Renal pelvis (tissue), 4 donors: ENCODE results near the gene GRIN3A. TPM values are rescaled to one million over a fixed set of nuclear protein-coding genes. Genes with fewer than 3 reads are reported as not detected.
A peak's percentile ranks its signal among the peaks of the same experiment; 100 is the strongest.
"Not testable (repeated sequence)": the region's sequence is repeated elsewhere in the genome, so short reads cannot be mapped to it uniquely, and the experiment has no call there.

Experiments used
- DNase-seq: peaks from one replicate; pipeline ENCODE4 v3.0.0-alpha.2; 2013
- polyA plus RNA-seq, 3 donors: library from polyadenylated mRNA; unstranded; fragments of 120-200 nt; gene quantifications; one replicate each; pipeline ENCODE4 v1.2.1, GENCODE V29; 2013; ENCODE audit not compliant: insufficient read length in 3 of 3

Gene GRIN3A
- polyA plus RNA-seq, 3 donors = 1.1 to 1.6 (median 1.5) TPM

DNA sequence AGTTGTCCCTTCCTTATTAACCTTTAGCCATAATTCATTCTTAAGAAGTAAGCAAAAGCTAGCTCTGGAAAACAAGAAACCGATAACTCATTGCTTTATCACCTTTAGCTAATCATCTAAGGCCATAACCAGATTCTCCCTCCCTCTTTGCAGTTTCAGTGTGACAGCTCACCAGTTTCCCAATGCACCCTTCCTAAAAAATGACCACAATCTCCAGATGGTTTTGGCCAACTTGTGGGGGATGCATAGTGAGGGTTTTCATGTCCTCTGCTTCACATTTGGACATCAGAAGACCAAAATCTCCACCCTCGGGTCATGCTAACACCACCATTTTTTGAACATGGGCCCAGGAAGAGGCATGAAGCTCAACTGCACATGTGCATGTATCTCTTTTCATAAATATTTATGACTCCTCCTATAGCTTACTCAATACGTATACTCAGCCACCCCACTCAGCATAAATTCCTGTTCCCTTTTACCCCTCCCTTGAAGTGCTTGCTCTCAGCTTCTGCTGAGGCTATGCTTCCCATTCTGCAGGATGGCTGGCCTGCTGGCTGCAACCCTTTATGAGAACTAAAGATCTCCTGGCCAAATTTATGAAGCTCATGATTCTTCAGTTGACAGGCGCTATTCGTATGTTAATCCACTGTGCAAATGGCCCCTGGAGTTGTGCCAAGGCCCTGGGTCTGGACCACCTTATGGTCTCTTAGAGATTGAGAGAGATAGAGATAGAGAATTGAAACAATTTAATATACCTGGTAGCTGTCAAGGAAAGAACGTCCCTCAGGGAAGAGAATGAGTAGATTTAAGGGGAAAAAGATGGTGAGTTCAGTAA, 158.5 kb downstream of the GRIN3A start:
- no peak for DNase-seq

DNA sequence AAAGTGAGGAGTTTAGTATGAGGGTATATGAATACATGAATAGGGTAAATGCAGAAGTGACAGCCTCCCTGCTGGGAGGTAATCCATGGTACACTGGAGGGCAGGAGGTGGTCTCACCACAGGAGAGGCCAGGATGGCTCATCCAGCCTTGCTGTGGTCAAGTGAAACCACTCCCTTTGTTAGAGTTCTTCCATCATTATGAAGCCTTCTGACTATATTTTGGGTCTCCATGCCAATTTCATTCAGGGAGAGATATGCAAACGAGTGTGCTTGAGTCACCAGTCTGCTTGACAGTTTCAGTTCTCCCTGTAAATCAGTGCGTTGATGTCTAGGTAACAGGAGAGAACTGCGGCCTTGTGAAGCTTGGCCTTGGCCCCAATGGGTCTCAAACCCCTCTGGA, 160.1 kb downstream of the GRIN3A start:
- DNase-seq = no peak

DNA sequence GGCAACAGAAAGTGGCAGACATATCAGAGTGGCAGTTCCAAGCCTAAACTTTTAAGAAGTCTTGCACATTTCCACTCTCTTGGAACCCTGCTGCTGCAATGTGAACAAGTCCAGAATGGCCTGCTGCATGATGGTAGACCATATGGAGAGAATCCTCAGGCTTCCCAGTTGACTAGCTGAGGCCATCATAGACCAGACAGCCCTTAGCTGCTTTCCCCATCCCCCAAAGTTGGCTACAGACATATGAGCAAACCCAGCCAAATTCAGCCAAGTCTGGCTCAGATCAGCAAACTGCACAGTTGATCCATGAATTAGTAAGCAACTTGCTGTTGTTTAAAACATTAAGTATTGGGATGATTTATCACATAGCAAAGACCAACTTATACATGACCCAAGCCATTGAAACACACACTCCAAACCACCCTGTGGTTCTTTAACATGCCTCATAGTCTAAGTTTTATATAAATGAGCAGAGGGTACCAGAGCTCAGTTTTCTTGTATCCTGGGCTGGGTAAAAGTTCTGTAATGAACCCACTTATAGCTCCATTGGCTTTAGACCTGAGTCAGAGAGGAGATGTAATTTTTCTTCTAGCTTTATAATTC, 163.6 kb downstream of the GRIN3A start:
- no peak for DNase-seq

DNA sequence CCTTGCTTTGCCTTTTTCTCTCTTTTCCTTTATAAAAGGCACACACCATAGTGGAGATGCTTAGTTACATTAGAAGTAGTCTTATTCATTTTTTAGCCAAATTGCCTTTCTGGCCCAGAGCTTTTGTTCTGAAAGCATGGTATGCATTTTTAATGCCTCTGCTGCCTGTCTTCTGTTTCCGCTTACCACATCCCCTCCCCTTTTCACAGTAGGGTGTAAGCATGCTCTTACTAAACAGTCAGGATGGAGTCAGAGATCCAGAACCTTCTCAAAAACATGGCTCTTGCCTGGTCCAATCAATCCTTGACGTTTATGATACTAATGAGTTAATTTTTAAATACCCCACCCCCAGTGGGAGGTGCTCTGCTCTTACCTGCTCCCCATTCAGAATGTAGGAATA, 166.1 kb downstream of the GRIN3A start:
- no peak for DNase-seq

DNA sequence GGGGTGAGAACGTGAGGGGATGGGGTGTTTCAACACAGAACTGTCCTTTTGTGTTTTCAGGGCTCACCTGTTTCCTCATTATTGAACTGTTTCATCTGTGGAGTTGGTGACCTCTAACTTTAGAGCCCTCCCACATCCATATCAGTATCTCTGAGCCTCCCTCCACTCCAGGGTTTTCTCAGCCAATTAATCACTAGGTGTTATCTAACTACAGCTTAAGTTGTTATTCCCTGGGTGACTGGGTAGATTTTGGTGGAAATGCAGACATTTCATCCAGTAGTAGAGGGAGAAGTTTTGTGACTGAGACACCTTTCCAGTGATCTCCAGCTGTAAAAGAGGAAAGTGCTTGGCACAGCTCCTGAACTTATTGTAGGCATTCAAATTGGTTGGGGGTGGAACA, 167.3 kb downstream of the GRIN3A start:
- DNase-seq = no peak

DNA sequence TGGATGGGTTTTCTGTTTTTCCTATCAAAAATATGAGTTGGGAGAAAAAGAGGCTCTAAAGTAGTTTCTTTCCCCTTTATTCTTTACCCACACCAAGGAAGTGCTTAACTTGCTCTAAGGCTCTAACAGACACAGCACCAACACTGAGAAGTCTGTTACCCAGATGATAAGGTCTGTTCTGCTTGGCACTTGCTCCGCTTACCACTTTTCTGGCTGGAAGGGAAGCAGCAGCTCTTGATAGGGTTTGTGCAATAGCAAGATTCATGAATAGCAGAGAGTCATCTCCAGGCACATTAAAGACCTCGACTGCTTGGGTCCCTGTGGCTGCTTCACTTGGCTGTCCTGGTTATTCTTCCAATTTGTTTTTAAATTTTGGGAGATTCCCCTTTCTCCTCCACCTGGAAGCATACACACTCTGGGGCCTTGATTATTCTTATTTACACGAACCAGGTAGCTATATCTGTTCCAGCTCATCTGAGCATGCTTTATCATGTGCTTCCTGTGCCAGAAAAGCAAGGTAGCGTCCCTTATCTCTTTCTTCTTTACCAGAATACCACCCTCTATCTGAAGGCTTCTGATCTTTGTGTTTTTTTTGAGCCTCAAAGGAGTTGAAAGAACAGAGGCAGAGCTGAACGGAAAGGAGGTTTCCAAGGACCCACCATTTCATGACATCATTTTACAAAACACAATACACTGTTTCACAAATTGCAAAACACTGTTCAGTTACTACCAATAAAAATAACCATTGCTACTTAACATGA, 168.5 kb downstream of the GRIN3A start:
- DNase-seq = no peak

DNA sequence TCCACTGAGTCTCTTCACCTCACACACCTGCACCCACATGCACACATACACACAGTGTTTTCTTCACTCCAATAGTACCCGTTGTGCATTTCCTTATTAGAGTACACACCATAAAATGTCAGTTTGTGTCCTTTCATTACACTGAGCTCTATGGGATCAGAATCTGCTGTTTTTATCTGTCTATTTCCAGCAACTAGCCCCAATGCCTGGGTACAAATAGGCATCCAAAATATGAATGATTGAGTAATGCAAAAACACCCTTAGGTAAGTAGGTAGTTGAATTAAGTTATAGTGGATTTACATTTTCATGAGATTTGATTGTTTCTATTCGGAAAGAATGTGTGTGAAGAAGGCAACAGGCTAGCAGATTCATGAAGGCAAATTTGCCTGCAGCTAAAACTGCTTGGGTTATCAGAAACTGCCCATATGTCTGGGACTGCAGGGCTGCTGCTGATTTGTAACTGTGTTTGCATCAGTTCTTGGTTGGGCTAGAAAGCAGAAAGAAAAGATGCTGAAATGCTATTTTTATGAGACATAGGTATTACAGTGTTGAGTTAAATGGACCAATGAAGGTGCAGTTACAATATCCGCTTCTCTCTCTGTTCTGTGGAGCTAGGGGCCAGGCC, 170.6 kb downstream of the GRIN3A start:
- DNase-seq = no peak

DNA sequence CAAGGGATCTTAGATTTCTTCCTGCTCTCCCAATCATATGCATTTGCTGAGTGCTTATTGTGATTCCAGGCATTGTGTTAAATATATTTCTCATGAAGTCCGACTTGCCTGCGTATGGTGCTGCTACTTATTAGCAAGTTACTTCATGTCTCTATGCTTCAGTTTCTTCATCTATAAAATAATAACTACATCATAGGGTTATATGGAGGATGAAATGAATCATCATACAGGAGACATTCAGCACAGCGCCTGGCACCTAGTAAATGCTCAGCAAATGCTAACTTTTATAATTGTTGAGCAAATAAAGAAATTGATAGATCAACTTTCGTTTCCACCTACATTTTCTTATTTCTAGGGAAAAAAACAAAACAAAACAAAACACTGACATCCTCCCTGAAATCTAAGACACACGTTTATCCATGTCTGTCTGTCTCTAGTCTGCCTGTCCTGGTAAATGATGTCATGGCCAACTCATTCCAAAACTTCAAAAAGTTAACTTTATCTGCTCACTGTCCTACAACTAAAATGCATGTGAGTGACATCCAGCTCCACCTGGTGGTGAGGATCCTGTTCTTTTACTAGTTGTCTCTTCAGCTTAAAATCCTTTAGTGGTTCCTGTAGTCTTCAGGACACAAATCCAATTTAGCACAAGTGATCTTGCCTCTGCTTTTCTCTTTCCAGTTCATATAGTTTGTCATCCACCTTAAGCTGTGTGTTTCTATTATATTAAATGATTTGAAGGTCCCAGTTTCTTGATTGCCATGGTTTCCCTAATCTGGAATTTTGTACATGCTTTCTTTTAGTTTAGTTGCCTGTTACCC, 171.3 kb downstream of the GRIN3A start:
- DNase-seq = no peak

DNA sequence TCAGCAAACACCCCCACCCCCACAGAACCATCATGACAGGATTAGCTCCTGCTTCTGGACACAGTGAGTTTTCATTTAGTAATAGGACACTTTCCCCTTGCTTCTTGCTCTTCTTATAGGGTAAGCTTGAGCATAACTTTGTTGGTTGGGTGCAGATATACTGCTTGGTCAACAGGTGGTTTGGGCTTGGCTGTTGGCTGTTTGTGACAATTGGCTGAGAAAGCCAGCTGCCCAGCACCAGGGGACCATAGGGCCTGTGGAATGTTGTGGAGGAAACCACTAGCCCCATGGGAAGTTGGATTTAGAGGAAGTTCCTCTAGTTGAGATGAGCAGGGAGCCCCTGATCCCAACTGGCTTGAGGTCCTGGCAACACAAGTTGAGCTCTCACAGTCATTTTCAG, 174.2 kb downstream of the GRIN3A start:
- no peak for DNase-seq

DNA sequence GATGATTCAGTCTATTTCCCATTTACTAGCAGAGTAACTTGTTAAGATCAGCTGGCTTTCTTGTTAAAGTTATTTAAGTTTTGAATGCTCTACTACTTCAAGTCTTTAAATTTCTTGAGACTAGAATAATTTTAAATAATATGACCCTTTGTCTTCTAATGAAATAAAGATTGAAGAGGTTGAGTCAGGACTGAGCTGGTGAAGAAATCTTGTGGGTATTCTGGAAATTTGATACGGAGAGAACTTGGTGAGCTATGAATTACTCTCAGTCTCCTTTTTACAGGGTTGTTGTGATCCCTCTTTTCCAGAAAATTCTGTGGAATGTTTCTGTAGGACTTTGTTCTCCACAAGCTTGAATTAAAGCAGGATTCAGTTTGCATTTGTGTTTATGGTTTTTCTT, 175.5 kb downstream of the GRIN3A start:
- DNase-seq = no peak

DNA sequence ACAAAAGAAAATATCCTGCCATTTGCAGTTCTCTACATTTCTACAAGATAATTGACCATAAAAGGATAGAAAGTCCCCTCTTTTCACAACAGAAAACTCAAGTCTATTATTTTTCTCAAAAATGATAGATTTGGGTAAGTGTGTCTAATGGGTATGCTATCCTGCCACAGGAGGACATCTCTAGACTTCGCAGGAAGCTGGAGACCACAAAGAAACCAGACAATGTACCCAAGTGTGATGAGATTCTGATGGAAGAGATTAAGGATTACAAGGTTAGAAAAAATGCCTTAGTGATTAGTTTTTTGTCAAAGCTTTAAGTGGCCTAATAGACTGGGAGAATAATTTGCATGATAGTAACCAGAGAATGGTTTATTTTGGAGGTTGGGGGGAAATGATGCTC, 176.7 kb downstream of the GRIN3A start:
- DNase-seq = no peak

DNA sequence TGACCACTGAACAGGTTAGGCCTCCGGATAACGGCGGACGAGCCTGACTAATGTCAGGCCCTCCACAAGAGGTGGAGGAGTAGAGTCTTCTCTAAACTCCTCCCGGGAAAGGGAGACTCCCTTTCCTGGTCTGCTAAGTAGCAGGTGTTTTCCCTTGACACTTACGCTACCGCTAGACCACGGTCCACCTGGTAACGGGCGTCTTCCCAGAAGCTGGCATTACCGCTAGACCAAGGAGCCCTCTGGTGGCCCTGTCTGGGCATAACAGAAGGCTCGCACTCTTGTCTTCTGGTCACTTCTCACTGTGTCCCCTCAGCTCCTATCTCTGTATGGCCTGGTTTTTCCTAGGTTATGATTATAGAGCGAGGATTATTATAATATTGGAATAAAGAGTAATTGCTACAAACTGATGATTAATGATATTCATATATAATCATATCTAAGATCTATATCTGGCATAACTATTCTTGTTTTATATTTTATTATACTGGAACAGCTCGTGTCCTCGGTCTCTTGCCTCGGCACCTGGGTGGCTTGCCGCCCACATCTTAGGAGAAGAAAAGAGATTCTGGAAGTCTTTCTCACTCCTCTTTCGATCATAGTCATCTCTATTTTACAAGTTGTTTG, 188.9 kb downstream of the GRIN3A start:
- DNase-seq = not testable (repeated sequence)

DNA sequence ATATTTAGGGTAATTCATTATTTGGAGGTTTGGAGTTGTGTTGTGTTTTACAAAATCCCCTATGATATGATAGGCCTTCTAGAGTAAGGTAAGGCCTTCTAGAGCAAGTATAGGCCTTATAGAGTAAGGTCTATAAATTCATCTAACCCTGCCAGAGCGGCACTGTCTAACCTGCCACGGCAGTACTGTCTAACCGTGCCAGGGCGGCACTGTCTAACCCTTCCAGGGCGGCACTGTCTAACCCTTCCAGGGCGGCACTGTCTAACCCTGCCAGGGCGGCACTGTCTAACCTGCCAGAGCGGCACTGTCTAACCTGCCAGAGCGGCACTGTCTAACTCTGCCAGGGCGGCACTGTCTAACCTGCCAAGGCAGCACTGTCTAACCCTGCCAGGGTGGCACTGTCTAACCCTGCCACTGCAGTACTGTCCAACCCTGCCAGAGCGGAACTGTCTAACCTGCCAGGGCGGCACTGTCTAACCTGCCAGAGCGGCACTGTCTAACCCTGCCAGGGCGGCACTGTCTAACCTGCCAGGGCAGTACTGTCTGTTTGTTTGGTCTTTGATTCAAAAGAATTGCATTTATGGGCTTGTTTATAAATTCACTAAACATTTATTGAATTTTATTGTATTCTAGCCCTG, 195.2 kb downstream of the GRIN3A start:
- no peak for DNase-seq

DNA sequence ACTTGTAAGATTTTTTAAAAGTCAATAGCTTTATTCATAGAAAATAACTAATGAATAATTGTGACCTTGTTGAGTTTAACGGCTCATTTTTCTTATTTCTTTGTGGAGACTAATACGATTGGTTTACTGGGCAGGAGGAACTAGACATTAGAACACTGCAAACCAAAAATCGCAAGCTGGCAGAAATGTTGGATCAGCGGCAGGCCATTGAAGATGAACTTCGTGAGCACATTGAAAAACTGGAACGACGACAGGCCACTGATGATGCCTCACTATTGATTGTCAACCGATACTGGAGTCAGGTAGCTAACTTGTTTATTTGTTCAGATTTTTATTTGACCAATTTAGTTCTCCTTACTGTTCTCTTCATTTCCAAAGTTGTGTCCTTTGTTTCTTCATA, 198.4 kb downstream of the GRIN3A start:
- no peak for DNase-seq

DNA sequence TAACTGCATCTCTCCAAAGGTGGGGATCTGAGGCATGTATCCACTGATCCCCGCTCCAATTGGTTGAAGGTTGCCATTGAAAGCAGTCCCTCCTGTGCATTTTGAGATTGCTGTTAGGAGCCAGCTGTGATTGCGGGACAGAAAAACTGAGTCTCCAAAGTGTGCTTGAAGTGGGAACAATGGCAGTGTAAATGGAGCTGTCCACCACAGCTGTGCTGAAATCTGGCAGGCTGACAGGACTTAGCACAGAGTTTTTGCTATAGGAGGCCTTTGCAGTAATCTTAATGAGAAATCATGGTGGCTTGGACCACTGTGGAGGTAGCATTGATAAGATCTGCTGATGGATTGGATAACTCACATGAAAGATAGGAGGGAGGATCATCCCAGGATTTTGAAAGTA, 201.5 kb downstream of the GRIN3A start:
- DNase-seq = peak; percentile 57

DNA sequence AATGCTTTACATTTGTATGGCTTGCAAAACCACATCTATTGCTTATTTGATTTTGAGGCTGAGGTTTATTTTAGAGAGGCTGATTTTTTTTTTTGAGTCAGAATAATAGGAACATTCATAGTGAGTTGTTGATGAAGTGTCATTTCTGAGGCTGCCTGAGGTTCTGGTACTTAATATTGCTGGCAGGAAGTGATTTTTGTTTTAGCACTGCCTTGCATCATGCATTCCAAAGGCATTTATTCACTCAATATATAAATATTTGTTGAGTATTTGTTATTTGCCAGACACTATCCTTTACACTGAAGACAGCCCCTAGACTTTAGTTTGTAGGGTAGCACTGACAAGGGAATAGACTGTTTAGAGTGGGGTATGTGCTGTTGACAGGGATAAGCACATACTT, 202.1 kb downstream of the GRIN3A start:
- DNase-seq = no peak

DNA sequence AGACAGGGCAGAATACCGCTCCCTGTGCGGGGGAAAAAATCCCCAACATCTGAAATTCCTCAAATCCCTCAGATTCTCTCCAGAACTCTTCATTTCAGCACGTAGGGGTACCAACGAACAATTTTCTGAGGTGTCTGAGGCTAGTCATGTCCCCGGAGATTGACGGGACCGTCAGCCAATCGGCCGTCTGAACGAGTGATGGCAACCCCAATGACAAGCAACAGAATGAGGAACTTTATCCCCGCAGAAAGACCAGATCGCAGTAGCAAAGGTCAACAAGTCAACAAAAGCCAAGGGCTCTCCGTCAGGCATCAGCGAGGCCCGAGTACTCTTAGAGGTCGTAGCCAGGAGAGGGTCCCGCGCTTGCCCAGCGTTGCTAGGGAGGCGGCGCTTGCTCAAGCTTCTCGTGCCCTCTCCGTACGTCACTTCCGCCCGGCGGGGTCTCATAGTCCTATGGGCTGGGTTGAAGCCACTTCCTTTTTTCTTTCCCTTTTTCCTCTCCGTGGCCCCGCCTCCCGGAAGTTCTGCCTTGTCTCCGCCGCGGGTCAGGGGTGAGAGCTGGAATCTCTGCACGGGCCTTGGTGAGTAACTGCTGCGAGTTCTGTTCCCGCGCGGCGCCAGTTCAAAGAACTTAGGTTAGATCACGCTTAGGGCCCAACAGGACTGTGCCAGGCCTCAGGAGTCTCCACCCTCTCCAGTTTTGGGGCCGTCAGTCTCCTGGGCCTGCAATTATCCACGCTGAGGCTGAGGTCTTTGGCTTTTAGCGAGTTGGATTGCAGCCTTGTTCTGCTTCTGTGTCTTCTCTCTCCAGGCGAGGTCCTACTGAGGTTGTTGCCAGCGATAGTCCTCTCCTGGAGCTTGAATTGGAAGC, 204.9 kb downstream of the GRIN3A start, which contains the start of gene RNF20:
Gene RNF20 (plus strand): TSS at position 520 of the 871 bp plus-strand sequence. CDS start 1,571 bp downstream, outside the sequence.
- DNase-seq = peak; percentile 100

DNA sequence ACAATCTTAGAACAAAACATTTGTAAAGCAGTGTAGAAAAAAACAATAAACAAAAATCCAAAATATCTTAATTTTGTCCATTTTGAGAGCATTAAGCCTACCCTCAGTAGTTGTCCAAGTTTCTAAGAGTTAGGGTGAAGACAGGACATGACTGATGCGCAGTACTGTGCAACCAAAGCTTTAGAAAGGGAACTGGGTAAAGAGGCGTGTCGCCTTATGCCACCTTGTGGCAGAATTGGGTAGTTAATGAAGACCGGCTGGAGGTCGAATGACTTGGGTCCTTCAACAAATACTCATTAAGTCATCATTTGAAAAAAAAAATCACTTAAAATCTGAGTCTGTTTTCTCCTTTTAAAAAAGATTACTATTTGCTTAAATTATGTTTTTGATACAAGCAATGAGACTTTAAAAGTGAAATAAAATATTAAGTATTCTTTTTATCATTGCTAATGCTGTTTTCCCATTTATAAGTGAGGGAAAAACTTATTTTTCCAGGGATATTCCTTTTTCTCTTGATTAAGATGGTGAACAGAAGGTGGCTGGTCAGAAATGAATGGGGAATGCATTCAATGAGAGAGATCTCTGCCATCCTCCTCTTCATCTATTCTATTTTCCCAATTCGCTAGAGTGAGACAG, 208.3 kb downstream of the GRIN3A start:
- peak; percentile 63 for DNase-seq

DNA sequence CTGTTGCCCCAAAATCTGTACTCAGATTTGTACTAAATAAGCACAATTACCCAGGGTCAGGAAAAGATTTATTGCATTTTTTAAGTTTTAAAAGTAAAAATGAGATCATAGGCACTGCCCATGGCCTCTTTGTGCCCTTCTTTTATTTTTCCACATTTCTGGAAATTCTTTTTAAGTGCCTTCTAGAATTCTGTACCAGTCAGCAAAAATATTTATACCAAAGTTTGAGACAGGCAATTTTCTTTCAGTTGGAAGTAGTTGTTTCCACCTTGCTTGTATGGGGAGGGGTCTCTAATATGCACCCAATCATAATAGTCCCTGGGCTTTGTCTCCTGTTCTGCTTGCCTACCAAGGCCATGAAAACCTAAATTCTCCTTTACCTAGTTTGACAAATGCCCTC, 210.4 kb downstream of the GRIN3A start:
- DNase-seq = no peak
